Right atrium auricular region (tissue), 2 donors: Measurements from ENCODE around the gene MGST2. TPM values are rescaled to one million over a fixed set of nuclear protein-coding genes. Genes with fewer than 3 reads are reported as not detected.

Source experiments
- DNase-seq: peaks from one replicate; pipeline ENCODE4 v3.0.0-alpha.2; 2019; ENCODE audit warnings: low spot score
- H3K27ac ChIP-seq, 2 donors: fragments of 200-600 bp; sonication (generic); 1 replicate in 1 of 2; 2 replicates in 1 of 2; pipeline ENCODE4 v1.5.1; 2016 to 2019
- H3K27me3 ChIP-seq, 2 donors: fragments of 200-600 bp; sonication (generic); one replicate each; pipeline versions ENCODE4 v1.5.1 to v1.6.0; 2017 to 2019
- H3K36me3 ChIP-seq: fragments of 200-600 bp; sonication (generic); one replicate; pipeline ENCODE4 v1.5.1; 2016
- H3K4me1 ChIP-seq, 2 donors: fragments of 200-600 bp; sonication (generic); one replicate each; pipeline versions ENCODE4 v1.5.1 to v1.6.0; 2017 to 2019
- H3K4me3 ChIP-seq, 2 donors: fragments of 200-600 bp; sonication (generic); 1 replicate in 1 of 2; 2 replicates in 1 of 2; pipeline ENCODE4 v1.5.1; 2017 to 2019; ENCODE audit warnings: mild to moderate bottlenecking in 1 of 2, moderate library complexity in 1 of 2
- H3K9me3 ChIP-seq, 2 donors: fragments of 200-600 bp; sonication (generic); one replicate each; pipeline ENCODE4 v1.5.1; 2019
- total RNA-seq, 2 donors: library from RNA; depleted of rRNA; stranded (reverse); fragments of >200 nt; gene quantifications; one replicate each; pipeline ENCODE4 v1.1.0, GENCODE V29; 2016
- TF ChIP-seq, protein P1 (sequence below), 2 donors: fragments of 200-600 bp; sonication (generic); IDR thresholded peaks; one replicate each; pipeline ENCODE4 v1.5.1; 2019; ENCODE audit warnings: antibody characterized with exemption in 2 of 2

MGST2 gene
- total RNA-seq = 100 to 1,000 TPM in 1 of 2 donors, 10 to 100 TPM in 1; 77.4 to 129 TPM

DNA sequence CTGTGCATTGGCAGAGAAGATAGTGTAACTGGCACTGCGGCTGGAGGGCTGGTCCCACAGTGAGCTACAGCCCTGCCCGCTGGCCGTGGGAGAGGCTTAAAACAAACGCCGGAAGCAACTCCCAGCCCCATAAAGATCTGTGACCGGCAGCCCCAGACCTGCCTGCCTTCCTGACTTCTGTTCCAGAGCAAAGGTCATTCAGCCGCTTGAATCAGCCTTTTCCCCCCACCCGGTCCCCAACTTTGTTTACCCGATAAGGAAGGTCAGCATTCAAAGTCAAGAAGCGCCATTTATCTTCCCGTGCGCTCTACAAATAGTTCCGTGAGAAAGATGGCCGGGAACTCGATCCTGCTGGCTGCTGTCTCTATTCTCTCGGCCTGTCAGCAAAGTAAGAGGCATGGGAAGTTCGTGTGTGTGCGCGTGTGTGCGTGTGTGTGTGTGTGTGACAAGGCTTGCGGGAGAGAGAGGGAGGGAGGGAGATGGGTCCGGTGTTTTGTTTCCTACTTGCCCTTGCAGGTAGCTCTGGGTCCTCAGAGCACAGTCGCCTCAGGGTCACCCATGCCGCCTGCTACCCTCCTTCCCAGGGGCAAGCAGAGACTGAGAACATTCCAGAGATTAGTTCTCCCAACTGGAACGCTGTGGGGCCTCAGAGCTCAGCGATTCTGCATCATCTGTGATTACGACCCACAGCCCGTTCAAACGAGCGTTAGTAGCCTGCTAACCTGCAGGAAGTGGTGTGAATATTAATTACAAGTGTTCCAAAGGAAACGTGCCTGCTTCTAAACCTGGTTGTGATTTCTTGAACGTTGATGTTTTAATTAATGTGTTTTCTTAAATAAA is at the start of gene MGST2:
MGST2 (plus strand) TSS at position 130 of the 840 bp plus-strand sequence; CDS start at position 331, 201 bp downstream.
- DNase-seq = peak; percentile 80
- Histone ChIP-seq H3K4me3 (peak within 1 kb of the TSS; percentile 47 to 61), H3K4me1 (peaks cover 0 to 51% of the 10 kb centered on the region in 2 donors), H3K9me3 (no peaks in the 10 kb centered on the region), H3K27ac (peak within 1 kb of the TSS; percentile 89 to 91), H3K36me3 (no peaks in the 10 kb centered on the region), H3K27me3 (no peaks in the 10 kb centered on the region)
- TF ChIP-seq, protein P1, sequence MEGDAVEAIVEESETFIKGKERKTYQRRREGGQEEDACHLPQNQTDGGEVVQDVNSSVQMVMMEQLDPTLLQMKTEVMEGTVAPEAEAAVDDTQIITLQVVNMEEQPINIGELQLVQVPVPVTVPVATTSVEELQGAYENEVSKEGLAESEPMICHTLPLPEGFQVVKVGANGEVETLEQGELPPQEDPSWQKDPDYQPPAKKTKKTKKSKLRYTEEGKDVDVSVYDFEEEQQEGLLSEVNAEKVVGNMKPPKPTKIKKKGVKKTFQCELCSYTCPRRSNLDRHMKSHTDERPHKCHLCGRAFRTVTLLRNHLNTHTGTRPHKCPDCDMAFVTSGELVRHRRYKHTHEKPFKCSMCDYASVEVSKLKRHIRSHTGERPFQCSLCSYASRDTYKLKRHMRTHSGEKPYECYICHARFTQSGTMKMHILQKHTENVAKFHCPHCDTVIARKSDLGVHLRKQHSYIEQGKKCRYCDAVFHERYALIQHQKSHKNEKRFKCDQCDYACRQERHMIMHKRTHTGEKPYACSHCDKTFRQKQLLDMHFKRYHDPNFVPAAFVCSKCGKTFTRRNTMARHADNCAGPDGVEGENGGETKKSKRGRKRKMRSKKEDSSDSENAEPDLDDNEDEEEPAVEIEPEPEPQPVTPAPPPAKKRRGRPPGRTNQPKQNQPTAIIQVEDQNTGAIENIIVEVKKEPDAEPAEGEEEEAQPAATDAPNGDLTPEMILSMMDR (IDR thresholded peaks at IDR 0.05) = no peak

DNA sequence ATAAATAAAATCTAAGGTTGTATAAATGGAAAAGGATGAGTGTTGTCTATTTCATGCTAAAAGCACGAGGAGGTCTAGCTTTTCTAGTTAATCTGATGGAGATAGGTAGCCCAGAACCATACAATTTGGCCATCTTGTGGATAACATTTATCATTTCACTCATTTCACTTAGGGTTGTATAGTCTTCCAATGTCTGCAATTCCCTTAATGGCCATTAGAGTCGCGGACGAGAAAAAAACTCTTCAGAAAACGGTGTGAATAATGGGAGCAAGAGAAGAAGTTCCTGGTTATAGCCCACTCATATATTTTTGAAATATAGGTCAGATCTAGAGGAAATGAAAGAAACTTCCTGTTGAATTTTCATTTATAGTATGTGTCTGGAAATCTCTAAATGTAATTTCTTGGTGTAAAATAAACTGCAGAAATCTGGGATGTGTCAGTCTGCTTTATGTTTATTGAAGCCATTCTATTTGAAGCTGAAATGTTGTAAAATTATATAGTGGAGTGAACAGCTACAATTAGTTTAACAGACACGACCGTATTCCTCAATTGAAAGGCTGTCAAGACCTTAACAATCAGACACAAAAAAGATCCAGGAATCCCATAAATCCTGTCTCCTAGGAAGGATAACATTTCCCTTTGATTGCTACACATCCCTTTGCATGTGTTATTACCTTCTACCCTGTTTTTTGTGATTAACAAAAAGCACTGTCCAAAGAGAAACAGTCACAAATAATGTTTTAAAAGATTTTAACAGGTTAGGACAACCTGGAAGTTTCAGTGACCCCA is 47.7 kb upstream of the MGST2 start:
- TF ChIP-seq, protein P1 (IDR thresholded peaks at IDR 0.05) = peak in 1 of 2 donors; percentile 51

DNA sequence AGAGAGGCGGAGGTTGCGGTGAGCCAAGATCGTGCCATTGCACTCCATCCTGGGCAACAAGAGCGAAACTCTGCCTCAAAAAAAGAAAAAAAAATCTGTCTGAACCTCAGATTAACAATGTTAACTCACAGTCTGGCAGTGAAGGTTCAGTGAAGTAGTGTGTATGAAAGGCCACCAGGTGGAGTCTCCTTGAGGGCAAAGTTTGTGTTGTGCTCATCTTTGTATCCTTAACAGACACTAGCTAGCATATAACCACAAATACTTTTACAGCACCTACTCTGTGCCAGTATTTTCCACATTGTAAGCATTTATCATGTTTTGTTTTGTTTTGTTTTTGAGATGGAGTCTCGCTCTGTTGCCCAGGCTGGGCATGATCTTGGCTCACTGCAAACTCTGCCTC is 46.0 kb upstream of the MGST2 start:
- DNase-seq = no peak
- H3K27me3 ChIP-seq = no peaks in the 10 kb centered on the region
- no peaks in the 10 kb centered on the region for H3K36me3 ChIP-seq
- H3K27ac ChIP-seq = no peak overlapping the region
- no peak overlapping the region for H3K4me3 ChIP-seq
- no peaks in the 10 kb centered on the region for H3K4me1 ChIP-seq
- H3K9me3 ChIP-seq = no peaks in the 10 kb centered on the region
- TF ChIP-seq, protein P1 (IDR thresholded peaks at IDR 0.05) = peak in 1 of 2 donors; percentile 48

More for the DNA sequence above, 47.7 kb upstream of the MGST2 start:
- Histone ChIP-seq H3K4me3 (no peak overlapping the region), H3K36me3 (no peaks in the 10 kb centered on the region), H3K27me3 (no peaks in the 10 kb centered on the region), H3K9me3 (no peaks in the 10 kb centered on the region), H3K27ac (no peak overlapping the region), H3K4me1 (no peaks in the 10 kb centered on the region)
- DNase-seq = no peak

DNA sequence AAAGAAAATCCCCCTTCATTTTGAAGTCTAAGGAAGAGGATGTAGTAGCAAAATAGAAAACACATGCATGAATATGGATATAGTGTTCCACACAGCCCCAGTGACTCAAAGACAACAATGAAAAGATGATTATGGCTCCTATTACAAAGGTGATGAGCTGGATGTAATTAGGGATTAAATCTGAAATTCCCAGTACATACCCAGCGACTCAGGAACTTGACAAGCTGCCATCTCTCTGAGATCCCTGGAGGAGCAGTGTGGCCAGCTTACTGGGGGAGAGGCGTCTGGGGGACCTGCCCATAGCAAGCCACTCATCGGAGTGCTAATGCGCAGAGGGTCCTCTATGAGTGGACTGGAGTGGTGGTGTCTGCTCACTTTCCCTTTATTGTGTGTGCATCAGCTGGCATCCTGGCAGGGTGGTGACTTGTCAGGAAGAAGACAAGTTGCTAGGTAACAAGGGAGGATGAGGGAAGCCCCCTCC is 42.7 kb upstream of the MGST2 start:
- Histone ChIP-seq H3K27ac (no peak overlapping the region), H3K4me3 (no peak overlapping the region), H3K27me3 (no peaks in the 10 kb centered on the region), H3K9me3 (no peaks in the 10 kb centered on the region), H3K36me3 (no peaks in the 10 kb centered on the region), H3K4me1 (no peaks in the 10 kb centered on the region)
- TF ChIP-seq, protein P1 (IDR thresholded peaks at IDR 0.05) = no peak
- no peak for DNase-seq

DNA sequence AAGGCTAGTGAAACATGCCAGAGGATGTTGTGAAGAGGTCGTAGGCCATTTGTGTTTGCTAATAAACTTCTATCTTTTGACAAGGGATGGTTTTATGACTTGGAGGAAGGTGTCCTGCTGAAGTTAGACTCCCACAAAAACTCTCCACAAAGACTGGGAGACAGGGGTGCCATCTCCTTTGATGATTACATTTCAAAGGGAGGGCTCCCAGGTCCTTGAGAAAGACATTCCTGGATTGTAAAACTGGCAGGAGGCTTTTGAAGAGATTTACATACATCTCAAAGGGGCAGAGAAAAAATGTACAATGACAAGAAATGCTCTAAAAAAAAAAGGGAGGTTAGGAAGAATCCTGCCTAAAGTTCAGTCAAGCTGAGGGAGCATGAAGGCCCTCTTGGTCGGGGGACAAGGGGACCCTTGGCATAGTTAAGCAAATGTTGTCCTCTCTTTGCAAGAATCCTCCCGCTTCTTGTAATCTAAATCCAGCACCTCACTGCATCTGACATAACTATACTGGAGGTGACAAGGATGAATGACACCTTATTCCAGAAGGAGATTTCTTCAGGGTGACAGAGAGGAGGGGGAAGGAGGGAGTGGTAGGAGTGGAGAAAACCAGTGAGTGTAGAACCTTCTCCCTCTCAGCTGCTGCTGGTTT is 41.1 kb upstream of the MGST2 start:
- H3K27ac ChIP-seq = no peak overlapping the region
- no peaks in the 10 kb centered on the region for H3K4me1 ChIP-seq
- TF ChIP-seq, protein P1 (IDR thresholded peaks at IDR 0.05) = no peak
- no peaks in the 10 kb centered on the region for H3K9me3 ChIP-seq
- DNase-seq = no peak
- H3K27me3 ChIP-seq = no peaks in the 10 kb centered on the region
- H3K4me3 ChIP-seq = no peak overlapping the region
- H3K36me3 ChIP-seq = no peaks in the 10 kb centered on the region
